ENCODE data around the gene FCRL6.

DNA sequence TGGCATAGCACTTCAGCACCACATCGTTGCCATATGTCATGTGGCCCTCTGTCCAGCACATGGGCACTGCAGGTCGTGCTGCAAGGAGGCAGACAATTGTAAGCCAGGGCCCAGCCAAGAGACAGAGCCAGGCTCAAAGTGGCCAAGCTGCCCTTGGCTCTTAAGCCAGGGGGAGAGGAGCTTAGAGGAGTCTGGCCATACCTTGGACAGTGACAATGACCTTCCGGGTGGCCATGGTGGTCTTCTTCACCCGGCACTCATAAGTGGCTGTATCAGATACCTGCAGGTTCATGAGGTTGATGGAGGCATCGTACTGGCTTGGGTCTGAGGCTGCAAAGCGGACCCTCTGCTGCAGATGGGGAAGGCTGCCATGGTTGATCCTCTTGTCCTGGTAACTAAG lies 55.7 kb downstream of the FCRL6 start:
- TF ChIP-seq, protein P1, sequence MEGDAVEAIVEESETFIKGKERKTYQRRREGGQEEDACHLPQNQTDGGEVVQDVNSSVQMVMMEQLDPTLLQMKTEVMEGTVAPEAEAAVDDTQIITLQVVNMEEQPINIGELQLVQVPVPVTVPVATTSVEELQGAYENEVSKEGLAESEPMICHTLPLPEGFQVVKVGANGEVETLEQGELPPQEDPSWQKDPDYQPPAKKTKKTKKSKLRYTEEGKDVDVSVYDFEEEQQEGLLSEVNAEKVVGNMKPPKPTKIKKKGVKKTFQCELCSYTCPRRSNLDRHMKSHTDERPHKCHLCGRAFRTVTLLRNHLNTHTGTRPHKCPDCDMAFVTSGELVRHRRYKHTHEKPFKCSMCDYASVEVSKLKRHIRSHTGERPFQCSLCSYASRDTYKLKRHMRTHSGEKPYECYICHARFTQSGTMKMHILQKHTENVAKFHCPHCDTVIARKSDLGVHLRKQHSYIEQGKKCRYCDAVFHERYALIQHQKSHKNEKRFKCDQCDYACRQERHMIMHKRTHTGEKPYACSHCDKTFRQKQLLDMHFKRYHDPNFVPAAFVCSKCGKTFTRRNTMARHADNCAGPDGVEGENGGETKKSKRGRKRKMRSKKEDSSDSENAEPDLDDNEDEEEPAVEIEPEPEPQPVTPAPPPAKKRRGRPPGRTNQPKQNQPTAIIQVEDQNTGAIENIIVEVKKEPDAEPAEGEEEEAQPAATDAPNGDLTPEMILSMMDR (IDR thresholded peaks at IDR 0.05), result no peak
- TF ChIP-seq EP300 (IDR thresholded peaks at IDR 0.05), result no peak
- TF ChIP-seq POLR2A (IDR thresholded peaks at IDR 0.05), result no peak

Measured in tibial nerve (tissue), 4 donors.